GM23248 (cell line): ENCODE results near the gene APRT. TPM values are rescaled to one million over a fixed set of nuclear protein-coding genes. Genes with fewer than 3 reads are reported as not detected.

Experiments used
- DNase-seq: peaks from one replicate; pipeline ENCODE4 v3.0.0-alpha.2; 2015
- H2AFZ ChIP-seq: fragments of 200-600 bp; sonication (generic); 2 replicates; pipeline ENCODE4 v1.6.1; 2016; ENCODE audit warnings: antibody characterized with exemption
- H3F3A ChIP-seq: fragments of 200-600 bp; sonication (generic); 2 replicates; pipeline ENCODE4 v1.6.1; 2016; ENCODE audit warnings: mild to moderate bottlenecking, antibody characterized with exemption, mixed run types; ENCODE audit not compliant: insufficient read depth
- H3K27ac ChIP-seq: fragments of 200-600 bp; sonication (generic); 2 replicates; pipeline ENCODE4 v1.5.1; 2016; ENCODE audit warnings: mild to moderate bottlenecking
- H3K27me3 ChIP-seq: fragments of 200-600 bp; sonication (generic); replicated peaks from 2 replicates; pipeline ENCODE4 v1.6.1; 2016; ENCODE audit warnings: mild to moderate bottlenecking; ENCODE audit not compliant: insufficient read depth
- H3K36me3 ChIP-seq: fragments of 200-600 bp; sonication (generic); 2 replicates; pipeline ENCODE4 v1.6.1; 2016; ENCODE audit warnings: low read depth, mild to moderate bottlenecking
- H3K4me1 ChIP-seq: fragments of 200-600 bp; sonication (generic); 2 replicates; pipeline ENCODE4 v1.6.1; 2016; ENCODE audit warnings: mild to moderate bottlenecking; ENCODE audit not compliant: insufficient read depth
- H3K4me2 ChIP-seq: fragments of 200-600 bp; sonication (generic); one replicate; pipeline ENCODE4 v1.6.1; 2016; ENCODE audit warnings: mild to moderate bottlenecking; ENCODE audit not compliant: unreplicated experiment
- H3K4me3 ChIP-seq: fragments of 200-600 bp; sonication (generic); 2 replicates; pipeline ENCODE4 v1.5.1; 2016; ENCODE audit warnings: mild to moderate bottlenecking
- H3K79me2 ChIP-seq: fragments of 200-600 bp; sonication (generic); 2 replicates; pipeline ENCODE4 v1.6.1; 2016; ENCODE audit warnings: mild to moderate bottlenecking; ENCODE audit not compliant: insufficient read depth
- H3K9ac ChIP-seq: fragments of 200-600 bp; sonication (generic); 2 replicates; pipeline ENCODE4 v1.6.1; 2016; ENCODE audit warnings: mild to moderate bottlenecking
- H3K9me2 ChIP-seq: fragments of 200-600 bp; sonication (generic); 2 replicates; pipeline ENCODE4 v1.6.1; 2016; ENCODE audit warnings: mixed run types, mild to moderate bottlenecking, moderate library complexity; ENCODE audit not compliant: insufficient read depth
- H3K9me3 ChIP-seq: fragments of 200-600 bp; sonication (generic); one replicate; pipeline ENCODE4 v1.6.1; 2017; ENCODE audit warnings: low read depth
- H4K20me1 ChIP-seq: fragments of 200-600 bp; sonication (generic); 2 replicates; pipeline ENCODE4 v1.6.0; 2016; ENCODE audit not compliant: insufficient read depth
- EZH2 ChIP-seq: fragments of 200-600 bp; sonication (generic); IDR thresholded peaks from 2 replicates; pipeline ENCODE4 v1.6.1; 2018; ENCODE audit warnings: antibody characterized with exemption, mild to moderate bottlenecking; ENCODE audit not compliant: insufficient read depth, poor library complexity, severe bottlenecking
- EZH2phosphoT487 ChIP-seq: fragments of 200-600 bp; sonication (generic); IDR thresholded peaks from 2 replicates; pipeline ENCODE4 v1.6.1; 2018; ENCODE audit warnings: antibody characterized with exemption, moderate library complexity, mild to moderate bottlenecking, low read depth; ENCODE audit not compliant: insufficient read depth
- WGBS, 2 experiments: methylation state at CpG; one replicate each; pipeline ENCODE4 v1.1.6; 2015 to 2017; ENCODE audit warnings: low lambda C conversion rate in 2 of 2, low coverage in 1 of 2; ENCODE audit errors: missing lambda C conversion rate in 2 of 2; 5-methylcytosine and 5-hydroxymethylcytosine counted together
- in situ Hi-C: fragments of 300-500 bp; cut with MboI; formaldehyde crosslinking; loops from 2 replicates; pipeline ENCODE4 v1.15.0; 2020
- polyA plus RNA-seq: library from polyadenylated mRNA; unstranded; fragments of >200 nt; fragmentation: Nextera tagmentation; extraction: Ambion mirVana; gene quantifications from 2 replicates; pipeline ENCODE4 v1.2.1, GENCODE V29; 2016
- total RNA-seq: library from RNA; depleted of rRNA; stranded (reverse); fragments of >200 nt; shearing (Covaris generic); gene quantifications from 2 replicates; pipeline ENCODE4 v1.2.3, GENCODE V29; 2014

APRT gene
- total and polyA plus RNA-seq, 2 experiments from 2014 or later, result 150 to 224 TPM

- H3K9me3 ChIP-seq, result no peaks in the 10 kb centered on the region
- in situ Hi-C loops, result no loop called here
- H3K27ac ChIP-seq, result no peak overlapping the region
- WGBS, 2 experiments, result 92% methylated on average over 25 to 26 of the region's 26 CpGs
- H3K9me2 ChIP-seq, result no peaks in the 10 kb centered on the region
- H4K20me1 ChIP-seq, result no peaks in the 10 kb centered on the region
- H3K36me3 ChIP-seq, result no peaks in the 10 kb centered on the region
- H3K4me1 ChIP-seq, result peaks cover 17% of the 10 kb centered on the region
- H3K27me3 ChIP-seq, result no peaks in the 10 kb centered on the region
- TF ChIP-seq EZH2phosphoT487 (no peak), EZH2 (no peak)
- no peak overlapping the region for H2AFZ ChIP-seq
- no peak overlapping the region for H3K4me3 ChIP-seq
- peaks cover 29% of the 10 kb centered on the region for H3K79me2 ChIP-seq
- H3K4me2 ChIP-seq, result no peak overlapping the region
- no peak overlapping the region for H3K9ac ChIP-seq
- H3F3A ChIP-seq, result no peaks in the 10 kb centered on the region; the same call in 1 of the 2 replicates
- DNase-seq, result no peak
Measured at GRCh38 chr16:88807626-88808453, 3.9 kb downstream of the APRT start.

- WGBS, 2 experiments, result 92 to 93% methylated on average over 17 to 24 of the region's 24 CpGs
- Histone ChIP-seq H3K4me1 (peaks cover 17% of the 10 kb centered on the region), H3F3A (no peaks in the 10 kb centered on the region; the same call in 1 of the 2 replicates), H3K4me3 (no peak overlapping the region), H3K9ac (no peak overlapping the region), H3K27ac (no peak overlapping the region), H3K9me3 (no peaks in the 10 kb centered on the region), H3K9me2 (no peaks in the 10 kb centered on the region), H3K27me3 (no peaks in the 10 kb centered on the region), H3K79me2 (peaks cover 29% of the 10 kb centered on the region), H4K20me1 (no peaks in the 10 kb centered on the region), H3K4me2 (no peak overlapping the region), H3K36me3 (no peaks in the 10 kb centered on the region), H2AFZ (no peak overlapping the region)
- no peak for DNase-seq
- TF ChIP-seq EZH2phosphoT487 (no peak), EZH2 (no peak)
- in situ Hi-C loops, result no loop called here
Measured at GRCh38 chr16:88807142-88807625, 4.5 kb downstream of the APRT start.

GRCh38 chr16:88806491-88807111 is 5.1 kb downstream of the APRT start:
- no peak overlapping the region for H3K9ac ChIP-seq
- no peaks in the 10 kb centered on the region for H3K36me3 ChIP-seq
- in situ Hi-C loops, result no loop called here

GRCh38 chr16:88805887-88806393 is 5.8 kb downstream of the APRT start:
- WGBS, 2 experiments, result 92 to 94% methylated on average over 21 of the region's 21 CpGs
- Histone ChIP-seq H3K4me2 (no peak overlapping the region), H3K4me1 (peaks cover 22% of the 10 kb centered on the region), H3K4me3 (no peak overlapping the region), H4K20me1 (no peaks in the 10 kb centered on the region), H3K9me2 (no peaks in the 10 kb centered on the region), H3K27ac (no peak overlapping the region), H3K27me3 (no peaks in the 10 kb centered on the region), H3K79me2 (peaks cover 29% of the 10 kb centered on the region), H3K9ac (no peak overlapping the region), H3F3A (no peaks in the 10 kb centered on the region; the same call in 1 of the 2 replicates), H2AFZ (no peak overlapping the region), H3K9me3 (no peaks in the 10 kb centered on the region), H3K36me3 (no peaks in the 10 kb centered on the region)
- TF ChIP-seq EZH2phosphoT487, result no peak
- TF ChIP-seq EZH2, result no peak
- no peak for DNase-seq
- in situ Hi-C loops, result no loop called here

More at GRCh38 chr16:88806491-88807111, 5.1 kb downstream of the APRT start:
- Histone ChIP-seq H3K4me2 (no peak overlapping the region), H3K27me3 (no peaks in the 10 kb centered on the region), H4K20me1 (no peaks in the 10 kb centered on the region), H3K9me3 (no peaks in the 10 kb centered on the region), H3K9me2 (no peaks in the 10 kb centered on the region), H3K79me2 (peaks cover 29% of the 10 kb centered on the region), H3K27ac (no peak overlapping the region), H2AFZ (no peak overlapping the region), H3F3A (no peaks in the 10 kb centered on the region; the same call in 1 of the 2 replicates), H3K4me3 (no peak overlapping the region), H3K4me1 (peaks cover 22% of the 10 kb centered on the region)
- WGBS, 2 experiments, result 83% methylated on average over 26 to 27 of the region's 27 CpGs
- TF ChIP-seq EZH2, result no peak
- TF ChIP-seq EZH2phosphoT487, result no peak
- no peak for DNase-seq
